T-helper 17 cell (primary cell): ENCODE measurements around the gene LMO2. TPM values are rescaled to one million over a fixed set of nuclear protein-coding genes. Genes with fewer than 3 reads are reported as not detected.
"Not testable (repeated sequence)": the region's sequence is repeated elsewhere in the genome, so short reads cannot be mapped to it uniquely, and the experiment has no call there.

ENCODE experiments used
- ATAC-seq: fragments of 150-1000 bp; cut with Tn5 transposase; 2 replicates; pipeline ENCODE4 v1.10.0; 2021; ENCODE audit warnings: mild to moderate bottlenecking, moderate library complexity
- DNase-seq, 3 donors: peaks; one replicate each; pipeline versions ENCODE4 v3.0.0 to v3.0.0-alpha.2; 2020 to 2021
- H3K9me3 ChIP-seq: one replicate; pipeline ENCODE4 v1.7.0; 2013; ENCODE audit warnings: low read length, mild to moderate bottlenecking; ENCODE audit not compliant: control insufficient read depth, poor library complexity, severe bottlenecking
- H3K27ac Mint-ChIP-seq: one replicate; pipeline ENCODE4 v1.8.0; 2022; ENCODE audit warnings: mild to moderate bottlenecking, moderate library complexity, mixed read lengths
- H3K27me3 Mint-ChIP-seq: one replicate; pipeline ENCODE4 v1.8.0; 2022; ENCODE audit warnings: mixed read lengths
- H3K36me3 Mint-ChIP-seq: one replicate; pipeline ENCODE4 v1.8.0; 2022; ENCODE audit warnings: low read depth, mixed read lengths
- H3K4me1 Mint-ChIP-seq: one replicate; pipeline ENCODE4 v1.8.0; 2022; ENCODE audit warnings: mild to moderate bottlenecking, mixed read lengths
- H3K4me3 Mint-ChIP-seq: one replicate; pipeline ENCODE4 v1.8.0; 2022; ENCODE audit warnings: mild to moderate bottlenecking, moderate library complexity, mixed read lengths
- total RNA-seq, 4 donors: library from RNA in 2 of 4; stranded (reverse) in 2 of 4; gene quantifications; one replicate each; pipeline ENCODE4 v1.2.3 and lab custom pipeline; 2022 to 2026

The LMO2 gene
- total RNA-seq, 2 donors from 2014 or later, result 1.8 to 2.1 TPM

DNA sequence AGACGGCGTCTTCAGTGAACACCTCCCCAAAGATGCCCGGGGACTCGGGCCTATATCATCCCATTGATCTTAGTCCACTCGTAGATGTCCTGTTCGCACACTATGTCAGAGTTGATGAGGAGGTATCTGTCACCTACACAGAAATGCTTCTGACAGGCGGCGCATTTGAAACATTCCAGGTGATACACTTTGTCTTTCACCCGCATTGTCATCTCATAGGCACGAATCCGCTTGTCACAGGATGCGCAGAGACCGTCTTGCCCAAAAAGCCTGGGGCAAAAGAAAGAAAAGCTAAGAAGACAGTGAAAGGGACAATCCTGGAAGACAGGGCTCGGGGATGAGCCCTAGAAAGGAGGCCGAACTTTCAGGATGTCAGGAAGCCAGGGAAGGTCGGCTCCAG lies 32.6 kb downstream of the LMO2 start:
- peaks cover 75% of the 10 kb centered on the region for H3K27me3 Mint-ChIP-seq
- no peak overlapping the region for H3K4me3 Mint-ChIP-seq
- no peaks in the 10 kb centered on the region for H3K9me3 ChIP-seq
- no peaks in the 10 kb centered on the region for H3K4me1 Mint-ChIP-seq
- H3K36me3 Mint-ChIP-seq, result peaks cover 3% of the 10 kb centered on the region
- no peak overlapping the region for H3K27ac Mint-ChIP-seq
- no peak for DNase-seq
- ATAC-seq, result no peak

- DNase-seq, result peak; percentile 28 to 59 (median 35)
- Mint-ChIP-seq H3K27me3 (peaks cover 75% of the 10 kb centered on the region), H3K36me3 (peaks cover 3% of the 10 kb centered on the region), H3K27ac (no peak overlapping the region), H3K4me3 (no peak overlapping the region), H3K4me1 (no peaks in the 10 kb centered on the region)
- no peaks in the 10 kb centered on the region for H3K9me3 ChIP-seq
- peak; percentile 84 for ATAC-seq
These were observed 33.9 kb downstream of the LMO2 start for GRCh38 chr11:33857933-33858371.

GRCh38 chr11:33855500-33855899 lies 36.4 kb downstream of the LMO2 start:
- Mint-ChIP-seq H3K27ac (no peak overlapping the region), H3K27me3 (peaks cover 87% of the 10 kb centered on the region), H3K4me3 (no peak overlapping the region), H3K4me1 (no peaks in the 10 kb centered on the region), H3K36me3 (no peaks in the 10 kb centered on the region)
- DNase-seq (no peak), ATAC-seq (no peak)
- no peaks in the 10 kb centered on the region for H3K9me3 ChIP-seq

DNA sequence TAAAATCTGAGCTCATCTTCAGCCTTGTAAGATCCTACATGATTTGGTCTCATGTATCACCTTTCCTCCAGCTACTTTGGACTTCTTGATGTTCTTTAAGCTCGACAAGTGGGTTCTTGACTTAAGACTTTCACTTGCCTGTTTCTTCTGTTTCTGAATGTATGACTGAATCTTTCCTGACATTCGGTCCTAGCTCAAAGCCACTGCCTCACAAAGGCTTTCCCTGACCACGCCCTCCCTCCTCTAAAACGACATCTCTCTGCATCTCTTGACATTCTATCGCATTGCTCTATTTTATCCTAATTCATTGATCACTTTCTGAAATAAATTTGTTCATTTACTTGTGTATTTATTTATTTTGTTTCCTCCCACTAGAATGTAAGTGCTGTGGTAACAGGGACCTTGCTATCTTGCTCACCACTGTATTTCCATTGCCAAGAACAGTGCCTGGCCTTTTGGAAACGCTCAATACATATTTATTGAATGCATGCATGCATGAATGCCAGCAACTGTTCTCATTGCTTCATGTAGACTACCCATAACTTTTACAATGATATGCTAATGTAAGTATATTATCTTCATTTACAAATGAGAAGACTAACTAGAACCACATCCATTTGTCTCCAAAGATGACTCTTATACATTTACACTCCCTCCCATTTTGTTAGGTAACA lies 43.0 kb downstream of the LMO2 start:
- H3K27ac Mint-ChIP-seq, result no peak overlapping the region
- no peak overlapping the region for H3K4me3 Mint-ChIP-seq
- H3K27me3 Mint-ChIP-seq, result peaks cover 70% of the 10 kb centered on the region

GRCh38 chr11:33847251-33847650 lies 44.6 kb downstream of the LMO2 start:
- no peak for ATAC-seq
- DNase-seq, result no peak
- H3K9me3 ChIP-seq, result no peaks in the 10 kb centered on the region
- Mint-ChIP-seq H3K27ac (no peak overlapping the region), H3K4me3 (no peak overlapping the region), H3K4me1 (no peaks in the 10 kb centered on the region), H3K27me3 (peaks cover 65% of the 10 kb centered on the region), H3K36me3 (no peaks in the 10 kb centered on the region)

More for the DNA sequence above, 43.0 kb downstream of the LMO2 start:
- ATAC-seq (no peak), DNase-seq (no peak)
- no peaks in the 10 kb centered on the region for H3K4me1 Mint-ChIP-seq
- no peaks in the 10 kb centered on the region for H3K36me3 Mint-ChIP-seq
- no peaks in the 10 kb centered on the region for H3K9me3 ChIP-seq

- H3K27ac Mint-ChIP-seq, result no peak overlapping the region
- H3K4me1 Mint-ChIP-seq, result no peaks in the 10 kb centered on the region
- no peaks in the 10 kb centered on the region for H3K36me3 Mint-ChIP-seq
- no peaks in the 10 kb centered on the region for H3K9me3 ChIP-seq
- H3K4me3 Mint-ChIP-seq, result no peak overlapping the region
- peaks cover 61% of the 10 kb centered on the region for H3K27me3 Mint-ChIP-seq
- no peak for DNase-seq
- ATAC-seq, result no peak
These were observed 47.6 kb downstream of the LMO2 start for GRCh38 chr11:33844236-33844635.

- Mint-ChIP-seq H3K27ac (no peak overlapping the region), H3K4me1 (no peaks in the 10 kb centered on the region), H3K27me3 (peaks cover 62% of the 10 kb centered on the region), H3K4me3 (no peak overlapping the region), H3K36me3 (no peaks in the 10 kb centered on the region)
- ATAC-seq (no peak), DNase-seq (no peak)
- no peaks in the 10 kb centered on the region for H3K9me3 ChIP-seq
These were observed 48.9 kb downstream of the LMO2 start for GRCh38 chr11:33843018-33843417.

DNA sequence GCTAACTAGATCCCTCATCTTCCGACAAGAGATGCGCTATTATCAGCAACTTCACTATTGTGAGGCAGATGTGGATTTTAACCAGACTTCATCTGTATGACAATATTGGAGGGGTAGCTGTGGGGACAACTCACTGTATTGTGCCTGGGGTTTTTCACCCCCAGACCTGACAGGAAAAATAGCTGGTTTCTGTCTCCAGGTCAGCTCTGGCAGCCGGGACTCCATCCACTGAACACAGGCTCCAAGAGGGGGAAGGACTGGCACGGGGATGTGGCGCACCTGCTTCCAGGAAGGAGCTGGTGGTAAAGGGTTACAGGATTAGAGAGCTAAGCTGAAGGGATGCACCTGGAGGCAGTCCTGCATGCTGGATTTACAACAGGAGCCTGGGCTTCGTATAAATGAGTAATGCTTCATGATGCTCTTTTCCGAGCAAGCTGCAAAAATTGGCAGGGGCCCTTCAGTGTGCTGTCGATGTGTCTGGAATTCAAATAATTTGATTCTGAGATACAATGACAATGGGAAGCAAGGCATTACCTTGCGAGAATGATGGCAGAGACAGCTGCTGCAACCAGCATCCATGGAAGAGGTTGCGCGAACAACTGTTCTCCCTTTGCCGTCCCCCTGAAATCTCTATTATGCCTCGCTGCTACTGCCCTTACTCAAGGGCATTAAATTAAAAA lies 49.5 kb downstream of the LMO2 start:
- Mint-ChIP-seq H3K4me3 (no peak overlapping the region), H3K4me1 (no peaks in the 10 kb centered on the region), H3K27me3 (peaks cover 59% of the 10 kb centered on the region), H3K36me3 (no peaks in the 10 kb centered on the region), H3K27ac (no peak overlapping the region)
- ATAC-seq (no peak), DNase-seq (no peak)
- no peaks in the 10 kb centered on the region for H3K9me3 ChIP-seq

- H3K4me3 Mint-ChIP-seq, H3K9me3 ChIP-seq, H3K36me3 Mint-ChIP-seq, DNase-seq, H3K27ac Mint-ChIP-seq, ATAC-seq, H3K4me1 Mint-ChIP-seq: not testable (repeated sequence)
- H3K27me3 Mint-ChIP-seq, result peaks cover 58% of the 10 kb centered on the region
These were observed 53.6 kb downstream of the LMO2 start for GRCh38 chr11:33838234-33838633.

- H3K4me3 Mint-ChIP-seq, DNase-seq, H3K4me1 Mint-ChIP-seq, H3K36me3 Mint-ChIP-seq, H3K9me3 ChIP-seq, ATAC-seq, H3K27ac Mint-ChIP-seq: not testable (repeated sequence)
- H3K27me3 Mint-ChIP-seq, result peaks cover 59% of the 10 kb centered on the region
These were observed 54.5 kb downstream of the LMO2 start for GRCh38 chr11:33837334-33837733.

DNA sequence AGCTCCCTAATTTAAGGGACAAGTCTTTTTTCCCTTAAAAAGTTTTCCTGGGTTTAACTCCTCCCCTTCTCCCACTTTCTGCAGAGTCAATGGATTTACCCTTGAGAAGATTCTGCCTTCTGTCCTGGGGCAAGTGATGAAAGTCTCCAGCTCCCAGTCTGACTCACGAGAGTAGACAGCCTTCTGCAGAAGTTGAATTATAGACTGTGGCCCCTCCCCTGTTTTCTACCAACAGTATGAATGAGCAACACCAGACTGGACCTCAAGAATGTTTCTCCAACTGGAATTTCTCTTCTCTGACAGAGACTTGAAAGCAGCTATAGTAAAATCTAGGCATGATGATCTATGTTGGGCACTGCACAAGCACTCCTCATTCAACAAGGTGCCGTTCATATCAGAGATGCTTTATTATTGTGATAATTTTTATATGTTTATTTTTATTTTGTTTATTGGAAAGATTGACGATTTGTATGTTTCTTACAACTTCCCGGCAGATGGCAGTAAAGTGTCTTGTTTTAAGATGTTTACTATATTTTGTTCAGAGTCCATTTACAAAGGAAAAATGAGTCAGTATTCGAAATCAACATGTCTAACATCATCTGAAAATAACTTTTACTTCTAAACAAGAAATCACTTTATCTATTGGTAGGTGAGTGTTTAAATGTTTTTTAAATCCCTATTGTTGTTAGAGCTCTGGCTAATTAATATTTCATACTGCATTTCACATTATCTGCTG lies 56.6 kb downstream of the LMO2 start:
- ATAC-seq (no peak), DNase-seq (no peak)
- H3K27me3 Mint-ChIP-seq, result peaks cover 61% of the 10 kb centered on the region
- H3K27ac Mint-ChIP-seq, result no peak overlapping the region
- H3K36me3 Mint-ChIP-seq, result no peaks in the 10 kb centered on the region
- H3K9me3 ChIP-seq, result no peaks in the 10 kb centered on the region
- H3K4me1 Mint-ChIP-seq, result no peaks in the 10 kb centered on the region
- H3K4me3 Mint-ChIP-seq, result no peak overlapping the region

DNA sequence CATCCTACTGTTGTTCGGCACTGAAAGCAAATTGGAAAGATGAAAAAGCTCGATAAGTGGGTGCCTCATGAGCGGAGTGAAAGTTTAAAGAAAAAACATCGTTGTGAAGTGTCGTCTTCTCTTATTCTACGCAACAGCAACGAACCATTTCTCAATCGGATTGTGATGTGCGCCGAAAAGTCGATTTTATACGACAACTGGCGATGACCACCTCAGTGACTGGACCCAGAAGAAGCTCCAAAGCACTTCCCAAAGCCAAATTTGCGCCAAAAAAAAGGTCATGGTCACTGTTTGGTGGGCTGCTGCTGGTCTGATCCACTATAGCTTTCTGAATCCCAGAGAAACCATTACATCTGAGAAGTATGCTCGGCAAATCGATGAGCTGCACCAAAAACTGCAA lies 59.2 kb downstream of the LMO2 start:
- H3K4me3 Mint-ChIP-seq, result no peak overlapping the region
- H3K4me1 Mint-ChIP-seq, result peaks cover 6% of the 10 kb centered on the region
- DNase-seq, result no peak
- H3K27ac Mint-ChIP-seq, result no peak overlapping the region
- H3K9me3 ChIP-seq, result no peaks in the 10 kb centered on the region
- ATAC-seq, result no peak
- peaks cover 2% of the 10 kb centered on the region for H3K36me3 Mint-ChIP-seq
- H3K27me3 Mint-ChIP-seq, result peaks cover 61% of the 10 kb centered on the region

DNA sequence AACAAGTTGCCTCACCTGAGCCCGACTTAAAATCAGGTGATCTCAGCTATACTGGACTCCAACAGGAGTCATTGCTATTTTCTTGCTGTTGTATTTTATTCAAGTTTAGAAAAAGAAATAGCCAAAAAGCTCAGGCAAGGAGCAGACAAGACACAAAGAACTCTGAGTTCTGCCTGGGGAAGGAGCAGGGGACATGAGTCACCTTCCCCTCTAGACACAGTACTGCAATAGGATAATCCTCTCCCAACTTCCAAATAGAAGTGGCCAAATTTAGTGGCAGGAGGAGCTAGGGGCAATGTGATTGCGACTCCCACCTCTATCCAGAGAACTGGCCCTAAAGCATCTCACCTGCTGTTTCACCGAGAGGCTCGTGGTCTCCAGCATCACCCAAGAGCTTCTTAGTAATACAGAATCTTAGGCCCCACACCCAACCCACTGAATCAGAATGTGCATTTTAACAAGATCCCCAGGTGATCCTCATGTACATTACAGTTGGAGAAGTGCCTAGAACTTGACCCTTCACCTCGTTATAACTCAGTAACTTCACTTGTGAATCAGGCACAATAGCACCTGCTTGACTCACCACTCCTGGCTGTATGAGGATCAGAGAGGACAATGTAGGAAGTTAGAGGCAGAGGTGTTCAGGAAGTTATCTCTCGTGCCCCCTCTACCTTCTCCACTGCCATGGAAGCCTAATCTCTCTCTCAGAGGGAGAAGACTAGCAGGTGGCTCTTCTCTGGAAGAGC lies 60.8 kb downstream of the LMO2 start:
- H3K27ac Mint-ChIP-seq, result no peak overlapping the region
- H3K4me3 Mint-ChIP-seq, result no peak overlapping the region
- H3K9me3 ChIP-seq, result no peaks in the 10 kb centered on the region
- H3K36me3 Mint-ChIP-seq, result peaks cover 4% of the 10 kb centered on the region
- ATAC-seq (no peak), DNase-seq (no peak)
- peaks cover 67% of the 10 kb centered on the region for H3K27me3 Mint-ChIP-seq
- H3K4me1 Mint-ChIP-seq, result peaks cover 6% of the 10 kb centered on the region
